HEK293 (cell line): ENCODE data around the gene COL6A6.

Source experiments
- CTCF ChIA-PET: fragments of 350-600 bp; formaldehyde crosslinking; extraction: SDS; loops from one replicate; lab custom pipeline; 2021; ENCODE audit warnings: antibody characterized with exemption; lab: Yijun Ruan, JAX
- POLR2A ChIA-PET: fragments of 300-600 bp; formaldehyde crosslinking; extraction: SDS; loops from one replicate; lab custom pipeline; 2020; ENCODE audit warnings: antibody characterized with exemption, inconsistent platforms; lab: Yijun Ruan, JAX
- H3K27ac ChIP-seq: fragments of 200-500 bp; sonication (Bioruptor generic); 2 replicates; pipeline ENCODE4 v1.5.1; 2014; ENCODE audit warnings: low read depth, low read length, control low read depth, inconsistent platforms; ENCODE audit errors: extremely low read depth
- H3K36me3 ChIP-seq, 2 experiments: fragments of 200-500 bp in 1 of 2; sonication (Bioruptor generic) in 1 of 2; 1 replicate in 1 of 2; 2 replicates in 1 of 2; pipeline ENCODE4 v1.5.1; 2014 to 2017; ENCODE audit warnings: inconsistent platforms in 2 of 2, low read length in 2 of 2; ENCODE audit not compliant: control insufficient read depth in 2 of 2, insufficient read depth in 1 of 2
- H3K4me1 ChIP-seq: fragments of 200-500 bp; sonication (Bioruptor generic); 2 replicates; pipeline ENCODE4 v1.5.1; 2014; ENCODE audit warnings: mild to moderate bottlenecking, low read length, inconsistent platforms; ENCODE audit not compliant: control insufficient read depth, insufficient read depth
- H3K4me3 ChIP-seq: 2 replicates; pipeline ENCODE4 v1.5.1; 2011; ENCODE audit warnings: low read depth, mild to moderate bottlenecking, control low read depth, low read length, moderate library complexity
- H3K9me3 ChIP-seq: fragments of 200-500 bp; sonication (Bioruptor generic); 2 replicates; pipeline ENCODE4 v1.5.1; 2014; ENCODE audit warnings: low read depth, low read length, inconsistent platforms; ENCODE audit not compliant: control insufficient read depth, insufficient read depth
- AEBP2 ChIP-seq: fragments of 450-650 bp; formaldehyde crosslinking; IDR thresholded peaks from 2 replicates; pipeline ENCODE4 v1.5.1; 2016; ENCODE audit warnings: missing biosample characterization, missing genetic modification characterization, borderline replicate concordance
- GLIS2 ChIP-seq: fragments of 450-650 bp; formaldehyde crosslinking; IDR thresholded peaks from 2 replicates; pipeline ENCODE4 v1.5.1; 2016; ENCODE audit warnings: missing biosample characterization, missing genetic modification characterization
- IKZF3 ChIP-seq: fragments of 450-650 bp; IDR thresholded peaks from 2 replicates; pipeline ENCODE4 v1.5.0; 2018; ENCODE audit warnings: missing biosample characterization, mild to moderate bottlenecking, missing genetic modification characterization, moderate library complexity
- KLF9 ChIP-seq: fragments of 450-650 bp; formaldehyde crosslinking; IDR thresholded peaks from 2 replicates; pipeline ENCODE4 v1.5.1; 2016; ENCODE audit warnings: missing biosample characterization, missing genetic modification characterization, low read depth
- OSR2 ChIP-seq: fragments of 450-650 bp; formaldehyde crosslinking; IDR thresholded peaks from 2 replicates; pipeline ENCODE4 v1.5.1; 2016; ENCODE audit warnings: missing biosample characterization, missing genetic modification characterization
- PATZ1 ChIP-seq: fragments of 450-650 bp; formaldehyde crosslinking; IDR thresholded peaks from 2 replicates; pipeline ENCODE4 v1.5.1; 2016; ENCODE audit warnings: missing biosample characterization, missing genetic modification characterization
- PRDM4 ChIP-seq: fragments of 450-650 bp; formaldehyde crosslinking; IDR thresholded peaks from 2 replicates; pipeline ENCODE4 v1.5.1; 2017; ENCODE audit warnings: missing biosample characterization, missing genetic modification characterization
- REPIN1 ChIP-seq: fragments of 450-650 bp; formaldehyde crosslinking; IDR thresholded peaks from 2 replicates; pipeline ENCODE4 v1.5.1; 2017; ENCODE audit warnings: missing biosample characterization, missing genetic modification characterization, low read depth
- ZFP69B ChIP-seq: fragments of 450-650 bp; formaldehyde crosslinking; IDR thresholded peaks from 2 replicates; pipeline ENCODE4 v1.5.1; 2016; ENCODE audit warnings: missing biosample characterization, missing genetic modification characterization
- ZNF169 ChIP-seq: fragments of 450-650 bp; formaldehyde crosslinking; IDR thresholded peaks from 2 replicates; pipeline ENCODE4 v1.5.1; 2016; ENCODE audit warnings: missing biosample characterization, missing genetic modification characterization
- ZNF175 ChIP-seq: fragments of 450-650 bp; formaldehyde crosslinking; IDR thresholded peaks from 2 replicates; pipeline ENCODE4 v1.5.1; 2016; ENCODE audit warnings: missing biosample characterization, missing genetic modification characterization
- ZNF211 ChIP-seq: fragments of 450-650 bp; formaldehyde crosslinking; IDR thresholded peaks from 2 replicates; pipeline ENCODE4 v1.5.1; 2016; ENCODE audit warnings: low read depth, missing biosample characterization, missing genetic modification characterization
- ZNF26 ChIP-seq: fragments of 450-650 bp; formaldehyde crosslinking; IDR thresholded peaks from 2 replicates; pipeline ENCODE4 v1.5.1; 2016; ENCODE audit warnings: missing biosample characterization, missing genetic modification characterization
- ZNF266 ChIP-seq: fragments of 450-650 bp; formaldehyde crosslinking; IDR thresholded peaks from 2 replicates; pipeline ENCODE4 v1.5.1; 2016; ENCODE audit warnings: missing biosample characterization, missing genetic modification characterization, low read depth
- ZNF302 ChIP-seq: fragments of 450-650 bp; formaldehyde crosslinking; IDR thresholded peaks from 2 replicates; pipeline ENCODE4 v1.5.1; 2016; ENCODE audit warnings: missing biosample characterization, missing genetic modification characterization, low read depth
- ZNF391 ChIP-seq: fragments of 450-650 bp; formaldehyde crosslinking; IDR thresholded peaks from 2 replicates; pipeline ENCODE4 v1.5.1; 2016; ENCODE audit warnings: low read depth, missing biosample characterization, missing genetic modification characterization, borderline replicate concordance
- ZNF48 ChIP-seq: fragments of 450-650 bp; formaldehyde crosslinking; IDR thresholded peaks from 2 replicates; pipeline ENCODE4 v1.5.1; 2016; ENCODE audit warnings: missing biosample characterization, missing genetic modification characterization
- ZNF501 ChIP-seq: fragments of 450-650 bp; formaldehyde crosslinking; IDR thresholded peaks from 2 replicates; pipeline ENCODE4 v1.5.1; 2016; ENCODE audit warnings: missing biosample characterization, missing genetic modification characterization
- ZNF544 ChIP-seq: fragments of 450-650 bp; formaldehyde crosslinking; IDR thresholded peaks from 2 replicates; pipeline ENCODE4 v1.5.0; 2017; ENCODE audit warnings: missing biosample characterization, missing genetic modification characterization
- ZNF555 ChIP-seq: fragments of 450-650 bp; formaldehyde crosslinking; conservative IDR thresholded peaks from 2 replicates; pipeline ENCODE4 v1.5.1; 2017; ENCODE audit warnings: missing biosample characterization, mild to moderate bottlenecking, missing genetic modification characterization, inconsistent platforms
- ZNF76 ChIP-seq: fragments of 450-650 bp; formaldehyde crosslinking; IDR thresholded peaks from 2 replicates; pipeline ENCODE4; 2016; ENCODE audit warnings: low read depth, missing biosample characterization, missing genetic modification characterization, borderline replicate concordance
- ZNF791 ChIP-seq: fragments of 450-650 bp; formaldehyde crosslinking; IDR thresholded peaks from 2 replicates; pipeline ENCODE4 v1.5.1; 2016; ENCODE audit warnings: missing biosample characterization, missing genetic modification characterization
- ZSCAN18 ChIP-seq: fragments of 450-650 bp; formaldehyde crosslinking; IDR thresholded peaks from 2 replicates; pipeline ENCODE4 v1.5.1; 2016; ENCODE audit warnings: missing biosample characterization, missing genetic modification characterization
- ZSCAN23 ChIP-seq: fragments of 450-650 bp; formaldehyde crosslinking; IDR thresholded peaks from 2 replicates; pipeline ENCODE4 v1.5.1; 2016; ENCODE audit warnings: missing biosample characterization, missing genetic modification characterization
- ZSCAN4 ChIP-seq: fragments of 450-650 bp; formaldehyde crosslinking; IDR thresholded peaks from 2 replicates; pipeline ENCODE4 v1.5.1; 2017; ENCODE audit warnings: missing biosample characterization, missing genetic modification characterization

COL6A6 gene

GRCh38 chr3:130468311-130468710 is 48.7 kb upstream of the COL6A6 start:
- TF ChIP-seq ZFP69B (tag by site-specific recombination) (no peak), KLF9 (tag by site-specific recombination) (no peak), ZNF48 (tag by site-specific recombination) (no peak), ZNF302 (tag by site-specific recombination) (no peak), ZNF544 (no peak), GLIS2 (tag by site-specific recombination) (no peak), ZNF211 (tag by site-specific recombination) (no peak), ZNF391 (tag by site-specific recombination) (no peak), ZNF76 (tag by site-specific recombination) (no peak), AEBP2 (tag by site-specific recombination) (no peak)
- Histone ChIP-seq H3K9me3 (no peaks in the 10 kb centered on the region), H3K27ac (no peak overlapping the region), H3K36me3 (no peaks in the 10 kb centered on the region), H3K4me1 (no peaks in the 10 kb centered on the region), H3K4me3 (no peak overlapping the region)
- ChIA-PET POLR2A (no interaction called here), CTCF (no interaction called here)

GRCh38 chr3:130470126-130470525 is 46.9 kb upstream of the COL6A6 start:
- Histone ChIP-seq H3K36me3 (no peaks in the 10 kb centered on the region), H3K27ac (no peak overlapping the region), H3K4me3 (no peak overlapping the region), H3K9me3 (no peaks in the 10 kb centered on the region), H3K4me1 (no peaks in the 10 kb centered on the region)
- TF ChIP-seq ZSCAN18 (tag by site-specific recombination) (no peak), ZSCAN23 (tag by site-specific recombination) (no peak), ZSCAN4 (tag by site-specific recombination) (no peak), PATZ1 (tag by site-specific recombination) (no peak), PRDM4 (tag by site-specific recombination) (no peak), ZNF791 (tag by site-specific recombination) (no peak), ZNF26 (tag by site-specific recombination) (no peak), ZNF175 (no peak), REPIN1 (tag by site-specific recombination) (no peak), ZNF501 (tag by site-specific recombination) (no peak), ZNF266 (tag by site-specific recombination) (no peak), IKZF3 (tag by site-specific recombination) (no peak), OSR2 (no peak), ZNF169 (tag by site-specific recombination) (no peak), ZNF555 (tag by site-specific recombination) (no peak)
- ChIA-PET POLR2A (no interaction called here), CTCF (no interaction called here)
